Activated CD8-positive, alpha-beta memory T cell treated with anti-CD3 and anti-CD28 coated beads, Interleukin-2, amount 50 U/mL, for 48 hours (primary cell): Measurements from ENCODE around the gene IGFBP1.

Experiments
- DNase-seq: peaks from one replicate; pipeline ENCODE4 v3.0.0-alpha.2; 2020

IGFBP1 gene

GRCh38 chr7:45909561-45909960, 21.3 kb downstream of the IGFBP1 start:
- DNase-seq = no peak

GRCh38 chr7:45910855-45911254, 22.6 kb downstream of the IGFBP1 start:
- DNase-seq = no peak

- DNase-seq = no peak
These were observed 23.0 kb downstream of the IGFBP1 start for GRCh38 chr7:45911311-45911710.

- DNase-seq = no peak
These were observed 24.7 kb downstream of the IGFBP1 start for GRCh38 chr7:45912972-45913371.

GRCh38 chr7:45914911-45915310, 26.6 kb downstream of the IGFBP1 start:
- no peak for DNase-seq

GRCh38 chr7:45915606-45916005, 27.3 kb downstream of the IGFBP1 start:
- no peak for DNase-seq

GRCh38 chr7:45917064-45917463, 28.8 kb downstream of the IGFBP1 start:
- no peak for DNase-seq

- peak; percentile 96 for DNase-seq
These were observed 29.4 kb downstream of the IGFBP1 start for GRCh38 chr7:45917658-45918057.

- no peak for DNase-seq
These were observed 30.3 kb downstream of the IGFBP1 start for GRCh38 chr7:45918556-45918955.

GRCh38 chr7:45919231-45919784, 31.0 kb downstream of the IGFBP1 start:
- DNase-seq = no peak

GRCh38 chr7:45919993-45920459, 31.7 kb downstream of the IGFBP1 start:
- DNase-seq = no peak

- DNase-seq = no peak
These were observed 32.5 kb downstream of the IGFBP1 start, which contains the start of gene IGFBP3 for GRCh38 chr7:45920502-45921380. Gene IGFBP3 (minus strand): TSS chr7:45921272. CDS start chr7:45921140, 132 bp downstream.

- DNase-seq = no peak
These were observed 33.1 kb downstream of the IGFBP1 start for GRCh38 chr7:45921381-45921698.

GRCh38 chr7:45921699-45922519, 33.6 kb downstream of the IGFBP1 start:
- DNase-seq = no peak

GRCh38 chr7:45922810-45923209, 34.5 kb downstream of the IGFBP1 start:
- no peak for DNase-seq

GRCh38 chr7:45923290-45923689, 35.0 kb downstream of the IGFBP1 start:
- peak; percentile 83 for DNase-seq

GRCh38 chr7:45923818-45924217, 35.5 kb downstream of the IGFBP1 start:
- DNase-seq = no peak

- DNase-seq = no peak
These were observed 36.0 kb downstream of the IGFBP1 start for GRCh38 chr7:45924283-45924682.

GRCh38 chr7:45927721-45928120, 39.4 kb downstream of the IGFBP1 start:
- DNase-seq = no peak

- DNase-seq = no peak
These were observed 42.7 kb downstream of the IGFBP1 start for GRCh38 chr7:45930967-45931366.

GRCh38 chr7:45937301-45937700, 49.0 kb downstream of the IGFBP1 start:
- DNase-seq = no peak

GRCh38 chr7:45937862-45938261, 49.6 kb downstream of the IGFBP1 start:
- no peak for DNase-seq

GRCh38 chr7:45938626-45939302, 50.5 kb downstream of the IGFBP1 start:
- DNase-seq = no peak
